Stimulated activated CD4-positive, alpha-beta T cell treated with anti-CD3 and anti-CD28 coated beads, Interleukin-15, amount 100 ng/mL, for 1 hour (primary cell): ENCODE measurements around the gene ZNF563.
A peak's percentile ranks its signal among the peaks of the same experiment; 100 is the strongest.
"Not testable (repeated sequence)": the region's sequence is repeated elsewhere in the genome, so short reads cannot be mapped to it uniquely, and the experiment has no call there.

Experiments used
- DNase-seq, 2 donors: peaks; one replicate each; pipeline ENCODE4 v3.0.0-alpha.2; 2020; ENCODE audit warnings: low read depth in 1 of 2, low spot score in 1 of 2

ZNF563 gene

GRCh38 chr19:12333162-12334159, at the start of gene ZNF563:
TSS of gene ZNF563 (minus strand) at chr19:12333633. CDS start at chr19:12333482, 151 bp downstream.
- DNase-seq: peak; percentile 95 to 98

- no peak for DNase-seq
These were observed 47.0 kb upstream of the ZNF563 start for GRCh38 chr19:12380444-12380737.

GRCh38 chr19:12379732-12380443, 46.5 kb upstream of the ZNF563 start:
- DNase-seq: no peak

- DNase-seq: no peak
These were observed 40.6 kb upstream of the ZNF563 start for GRCh38 chr19:12374026-12374425.

- peak; percentile 53 to 66 for DNase-seq
These were observed 32.1 kb upstream of the ZNF563 start, which contains the start of gene ZNF442 for GRCh38 chr19:12365236-12366162. TSS of gene ZNF442 (minus strand) at chr19:12365683. CDS start at chr19:12363631, 2,052 bp downstream.

- DNase-seq: no peak
These were observed 31.2 kb upstream of the ZNF563 start for GRCh38 chr19:12364391-12365235.

- DNase-seq: not testable (repeated sequence)
These were observed 28.8 kb upstream of the ZNF563 start for GRCh38 chr19:12362236-12362635.

- DNase-seq: no peak
These were observed 19.9 kb upstream of the ZNF563 start for GRCh38 chr19:12353375-12353774.

- no peak for DNase-seq
These were observed 17.4 kb upstream of the ZNF563 start for GRCh38 chr19:12350890-12351197.

- DNase-seq: no peak
These were observed 16.9 kb upstream of the ZNF563 start for GRCh38 chr19:12350185-12350889.

GRCh38 chr19:12346896-12347295, 13.5 kb upstream of the ZNF563 start:
- no peak for DNase-seq

GRCh38 chr19:12345197-12345596, 11.8 kb upstream of the ZNF563 start:
- no peak for DNase-seq

- peak; percentile 3 to 58 for DNase-seq
These were observed 2.1 kb downstream of the ZNF563 start for GRCh38 chr19:12331211-12331941.

- no peak for DNase-seq
These were observed 3.1 kb downstream of the ZNF563 start for GRCh38 chr19:12330340-12330739.

GRCh38 chr19:12325690-12326089, 7.7 kb downstream of the ZNF563 start:
- no peak for DNase-seq

- DNase-seq: no peak
These were observed 14.5 kb downstream of the ZNF563 start for GRCh38 chr19:12318782-12319413.

- no peak for DNase-seq
These were observed 18.9 kb downstream of the ZNF563 start for GRCh38 chr19:12314553-12314952.

- DNase-seq: not testable (repeated sequence)
These were observed 24.5 kb downstream of the ZNF563 start for GRCh38 chr19:12308891-12309290.
